GM13977 (cell line): ENCODE data around the gene IPMK.
"Not testable (repeated sequence)": the region's sequence is repeated elsewhere in the genome, so short reads cannot be mapped to it uniquely, and the experiment has no call there.

ENCODE experiments used
- DNase-seq: peaks from one replicate; pipeline ENCODE4 v3.0.0; 2012; ENCODE audit warnings: low spot score
- CTCF ChIP-seq: IDR thresholded peaks from 2 replicates; pipeline ENCODE4 v1.5.1; 2012; ENCODE audit warnings: mild to moderate bottlenecking, control low read depth; ENCODE audit not compliant: insufficient read depth; ENCODE audit errors: extremely low read depth, missing control alignments
- in situ Hi-C: fragments of 300-500 bp; cut with MboI; formaldehyde crosslinking; loops from one replicate; pipeline ENCODE4 v1.12.0; 2022; ENCODE audit warnings: low sequenced_read_pairs, low pct_unique_long_range_greater_than_20kb, mixed read lengths, inconsistent platforms; ENCODE audit not compliant: unreplicated experiment

The IPMK gene

GRCh38 chr10:58173391-58173790, 94.3 kb downstream of the IPMK start:
- in situ Hi-C loops: no loop called here
- no peak for TF ChIP-seq CTCF

DNA sequence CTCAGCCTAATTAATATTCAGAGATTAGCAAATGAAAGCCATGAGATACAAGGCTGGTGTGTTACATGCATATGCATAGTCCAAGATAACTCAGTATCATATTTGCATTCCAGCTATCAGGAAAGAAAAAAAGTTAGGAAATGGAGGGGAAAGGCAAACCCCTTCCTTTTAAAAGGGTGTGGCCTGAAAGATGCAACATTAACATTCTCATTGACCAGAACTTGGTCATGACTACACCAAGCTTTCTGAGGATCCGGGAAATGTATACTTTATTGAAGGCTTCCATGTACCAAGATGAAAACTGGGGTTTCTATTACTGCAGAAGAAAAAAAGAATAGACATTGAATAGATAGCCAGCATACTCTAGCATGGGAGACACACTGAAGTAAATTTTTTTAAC, 96.5 kb downstream of the IPMK start:
- DNase-seq: no peak
- no peak for TF ChIP-seq CTCF
- in situ Hi-C loops: no loop called here

More at GRCh38 chr10:58173391-58173790, 94.3 kb downstream of the IPMK start:
- DNase-seq: no peak

GRCh38 chr10:58164517-58164916, 103.2 kb downstream of the IPMK start:
- no peak for DNase-seq
- TF ChIP-seq CTCF: no peak
- in situ Hi-C loops: no loop called here

DNA sequence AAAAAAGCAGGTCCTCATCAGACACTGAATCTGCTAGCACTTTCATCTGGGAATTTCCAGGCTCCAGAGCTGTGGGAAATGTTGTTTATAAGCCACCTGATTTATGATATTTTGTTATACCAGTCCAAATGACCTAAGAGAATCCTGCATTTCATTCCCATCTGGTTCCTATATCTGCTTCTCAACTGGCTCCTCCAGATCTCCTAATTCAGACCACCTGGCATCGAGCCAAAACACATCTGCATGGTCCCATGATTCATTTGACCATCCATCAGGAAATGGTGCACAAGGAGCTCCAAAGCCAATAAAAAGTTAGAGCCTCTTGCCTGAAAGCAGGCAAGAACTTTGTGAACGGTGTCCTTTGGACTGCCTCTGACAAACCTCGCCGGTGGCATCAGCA, 108.9 kb downstream of the IPMK start:
- no peak for DNase-seq
- no peak for TF ChIP-seq CTCF
- in situ Hi-C loops: no loop called here

- in situ Hi-C loops: no loop called here
- DNase-seq: no peak
Measured at GRCh38 chr10:58157076-58157766, 110.5 kb downstream of the IPMK start.

GRCh38 chr10:58155941-58156340, 111.8 kb downstream of the IPMK start:
- in situ Hi-C loops, DNase-seq: not testable (repeated sequence)

More at GRCh38 chr10:58157076-58157766, 110.5 kb downstream of the IPMK start:
- no peak for TF ChIP-seq CTCF

- DNase-seq: no peak
- TF ChIP-seq CTCF: no peak
- in situ Hi-C loops: no loop called here
Measured at GRCh38 chr10:58153751-58154150, 113.9 kb downstream of the IPMK start.
